Vagina (tissue), 2 donors: ENCODE data around the gene SH3D19. TPM values are rescaled to one million over a fixed set of nuclear protein-coding genes. Genes with fewer than 3 reads are reported as not detected.

Experiments used
- DNase-seq, 2 donors: peaks; one replicate each; pipeline ENCODE4 v3.0.0-alpha.2; 2017; ENCODE audit errors: extremely low spot score in 2 of 2
- H3K27ac ChIP-seq: fragments of 200-600 bp; sonication (generic); one replicate; pipeline ENCODE4 v1.5.1; 2019
- H3K27me3 ChIP-seq: fragments of 200-600 bp; sonication (generic); one replicate; pipeline ENCODE4 v1.5.1; 2019
- H3K36me3 ChIP-seq, 2 donors: fragments of 200-600 bp; sonication (generic); one replicate each; pipeline ENCODE4 v1.5.1; 2017 to 2019
- H3K4me1 ChIP-seq: fragments of 200-600 bp; sonication (generic); one replicate; pipeline ENCODE4 v1.5.1; 2019
- H3K4me3 ChIP-seq, 2 donors: fragments of 200-600 bp; sonication (generic); 1 replicate in 1 of 2; 2 replicates in 1 of 2; pipeline ENCODE4 v1.5.1; 2016 to 2019
- H3K9me3 ChIP-seq: fragments of 200-600 bp; sonication (generic); one replicate; pipeline ENCODE4 v1.5.1; 2019
- POLR2A ChIP-seq, 2 donors: fragments of 450-650 bp; IDR thresholded peaks; one replicate each; pipeline ENCODE4 v1.6.1; 2017; ENCODE audit warnings: antibody characterized with exemption in 2 of 2, mild to moderate bottlenecking in 2 of 2, moderate library complexity in 2 of 2
- POLR2AphosphoS5 ChIP-seq, 2 donors: sonication (generic); formaldehyde crosslinking; IDR thresholded peaks; one replicate each; pipeline ENCODE4 v1.9.0; 2017; ENCODE audit warnings: antibody characterized with exemption in 2 of 2, mild to moderate bottlenecking in 2 of 2, low read depth in 1 of 2; ENCODE audit not compliant: insufficient read depth in 1 of 2
- intact Hi-C: fragments of 100-400 bp; cut with DNase I; formaldehyde crosslinking; loops from one replicate; pipeline ENCODE4 v1.15.1; 2023
- total RNA-seq: library from RNA; depleted of rRNA; stranded (reverse); fragments of >200 nt; gene quantifications from one replicate; pipeline ENCODE4 v1.2.3, GENCODE V29; 2016
- TF ChIP-seq, protein P1 (sequence below), 3 experiments: fragments of 450-650 bp in 2 of 3; fragments of 200-600 bp in 1 of 3; sonication (generic) in 1 of 3; IDR thresholded peaks; one replicate each; pipeline ENCODE4 v1.5.1; 2017 to 2019; ENCODE audit warnings: antibody characterized with exemption in 3 of 3, mild to moderate bottlenecking in 2 of 3, moderate library complexity in 2 of 3

Gene SH3D19
- total RNA-seq, 1 donor from 2014 or later = 86.4 TPM

DNA sequence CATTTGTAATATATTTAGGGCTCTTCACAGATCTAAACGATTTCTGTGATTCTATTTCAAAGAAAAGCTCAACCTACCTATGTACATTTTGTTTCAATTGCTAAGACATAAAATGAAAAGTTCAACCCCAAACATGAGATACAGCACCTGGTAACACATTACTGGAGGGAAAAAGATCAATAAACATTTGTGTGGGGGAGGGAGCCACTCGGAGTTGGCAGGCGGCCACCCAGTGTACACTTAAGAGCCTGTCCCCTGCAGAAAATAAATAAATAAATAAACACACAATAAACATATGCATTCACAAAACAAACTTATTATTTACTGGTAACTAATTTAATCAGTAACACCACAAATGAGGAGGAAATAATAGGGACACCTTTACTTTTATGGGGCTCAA is 29.2 kb downstream of the SH3D19 start:
- no peak overlapping the region for H3K4me3 ChIP-seq
- H3K4me1 ChIP-seq = peaks cover 7% of the 10 kb centered on the region
- no peaks in the 10 kb centered on the region for H3K27me3 ChIP-seq
- no peak for DNase-seq
- no peak overlapping the region for H3K27ac ChIP-seq
- intact Hi-C loops = no loop called here
- TF ChIP-seq POLR2A (IDR thresholded peaks at IDR 0.05) (no peak), POLR2AphosphoS5 (IDR thresholded peaks at IDR 0.05; ENCODE audit: insufficient read depth in 1 of 2, low read depth in 1 of 2) (no peak)
- TF ChIP-seq, protein P1, sequence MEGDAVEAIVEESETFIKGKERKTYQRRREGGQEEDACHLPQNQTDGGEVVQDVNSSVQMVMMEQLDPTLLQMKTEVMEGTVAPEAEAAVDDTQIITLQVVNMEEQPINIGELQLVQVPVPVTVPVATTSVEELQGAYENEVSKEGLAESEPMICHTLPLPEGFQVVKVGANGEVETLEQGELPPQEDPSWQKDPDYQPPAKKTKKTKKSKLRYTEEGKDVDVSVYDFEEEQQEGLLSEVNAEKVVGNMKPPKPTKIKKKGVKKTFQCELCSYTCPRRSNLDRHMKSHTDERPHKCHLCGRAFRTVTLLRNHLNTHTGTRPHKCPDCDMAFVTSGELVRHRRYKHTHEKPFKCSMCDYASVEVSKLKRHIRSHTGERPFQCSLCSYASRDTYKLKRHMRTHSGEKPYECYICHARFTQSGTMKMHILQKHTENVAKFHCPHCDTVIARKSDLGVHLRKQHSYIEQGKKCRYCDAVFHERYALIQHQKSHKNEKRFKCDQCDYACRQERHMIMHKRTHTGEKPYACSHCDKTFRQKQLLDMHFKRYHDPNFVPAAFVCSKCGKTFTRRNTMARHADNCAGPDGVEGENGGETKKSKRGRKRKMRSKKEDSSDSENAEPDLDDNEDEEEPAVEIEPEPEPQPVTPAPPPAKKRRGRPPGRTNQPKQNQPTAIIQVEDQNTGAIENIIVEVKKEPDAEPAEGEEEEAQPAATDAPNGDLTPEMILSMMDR (IDR thresholded peaks at IDR 0.05) = no peak
- no peaks in the 10 kb centered on the region for H3K9me3 ChIP-seq
- no peaks in the 10 kb centered on the region for H3K36me3 ChIP-seq

DNA sequence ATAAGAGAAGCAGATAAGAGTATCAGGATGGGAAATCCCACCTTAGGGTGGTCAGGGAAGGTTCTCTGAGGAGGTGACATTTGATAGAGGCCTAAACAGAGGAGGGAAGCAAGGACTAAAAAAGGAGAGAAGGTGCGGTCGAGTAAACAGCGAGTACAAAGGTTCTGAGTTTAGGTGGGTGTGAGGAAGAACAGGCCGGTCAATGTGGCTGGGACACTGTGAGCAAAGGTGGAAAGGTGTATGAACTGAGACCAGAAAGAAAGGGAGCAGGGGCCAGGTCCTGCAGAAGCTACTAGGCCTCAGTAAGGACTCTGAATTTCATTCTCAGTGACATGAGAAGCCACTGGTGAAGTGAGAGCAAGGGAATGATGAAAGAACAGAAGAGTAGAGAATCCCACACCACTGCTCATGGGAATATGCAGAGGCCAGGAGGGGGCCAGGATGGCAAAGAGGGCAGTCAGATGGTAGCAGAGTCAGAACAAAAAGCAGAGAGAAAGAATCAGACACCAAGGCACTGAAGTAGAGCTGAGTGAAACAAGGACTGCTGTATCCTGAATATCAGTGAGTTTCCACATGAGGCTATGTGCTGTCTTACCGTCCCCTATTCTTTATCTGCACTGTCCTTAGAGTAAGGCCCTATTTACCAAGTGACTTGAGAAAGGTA is 30.4 kb downstream of the SH3D19 start:
- no peak for DNase-seq
- intact Hi-C loops = no loop called here
- H3K27ac ChIP-seq = no peak overlapping the region
- peaks cover 7% of the 10 kb centered on the region for H3K4me1 ChIP-seq
- H3K36me3 ChIP-seq = no peaks in the 10 kb centered on the region
- H3K4me3 ChIP-seq = no peak overlapping the region
- H3K27me3 ChIP-seq = no peaks in the 10 kb centered on the region
- H3K9me3 ChIP-seq = no peaks in the 10 kb centered on the region
- TF ChIP-seq, protein P1 (IDR thresholded peaks at IDR 0.05) = no peak
- no peak for TF ChIP-seq POLR2A (IDR thresholded peaks at IDR 0.05)
- TF ChIP-seq POLR2AphosphoS5 (IDR thresholded peaks at IDR 0.05; ENCODE audit: insufficient read depth in 1 of 2, low read depth in 1 of 2) = no peak

DNA sequence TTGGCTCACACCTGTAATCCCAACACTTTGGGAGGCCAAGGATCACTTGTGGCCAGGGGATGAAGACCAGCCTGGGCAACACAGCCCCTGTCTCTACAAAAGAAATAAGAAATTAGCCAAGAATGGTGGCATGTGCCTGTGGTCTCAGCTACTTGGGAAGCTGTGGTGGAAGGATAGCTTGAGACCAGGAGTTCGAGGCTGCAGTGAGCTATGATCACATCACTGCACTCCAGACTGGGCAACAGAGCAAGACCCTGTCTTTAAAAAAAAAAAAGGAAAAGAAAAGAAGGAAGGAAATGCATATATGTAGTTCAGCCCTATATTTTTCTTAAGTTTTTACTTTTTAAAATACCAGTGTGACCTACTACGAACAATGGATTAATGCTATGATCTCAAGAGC is 33.4 kb downstream of the SH3D19 start:
- TF ChIP-seq POLR2A (IDR thresholded peaks at IDR 0.05) (no peak), POLR2AphosphoS5 (IDR thresholded peaks at IDR 0.05; ENCODE audit: insufficient read depth in 1 of 2, low read depth in 1 of 2) (no peak)
- TF ChIP-seq, protein P1 (IDR thresholded peaks at IDR 0.05) = no peak
- no peak overlapping the region for H3K27ac ChIP-seq
- no peak for DNase-seq
- intact Hi-C loops = no loop called here
- no peaks in the 10 kb centered on the region for H3K9me3 ChIP-seq
- no peaks in the 10 kb centered on the region for H3K27me3 ChIP-seq
- no peaks in the 10 kb centered on the region for H3K36me3 ChIP-seq
- H3K4me3 ChIP-seq = no peak overlapping the region
- peaks cover 5% of the 10 kb centered on the region for H3K4me1 ChIP-seq

DNA sequence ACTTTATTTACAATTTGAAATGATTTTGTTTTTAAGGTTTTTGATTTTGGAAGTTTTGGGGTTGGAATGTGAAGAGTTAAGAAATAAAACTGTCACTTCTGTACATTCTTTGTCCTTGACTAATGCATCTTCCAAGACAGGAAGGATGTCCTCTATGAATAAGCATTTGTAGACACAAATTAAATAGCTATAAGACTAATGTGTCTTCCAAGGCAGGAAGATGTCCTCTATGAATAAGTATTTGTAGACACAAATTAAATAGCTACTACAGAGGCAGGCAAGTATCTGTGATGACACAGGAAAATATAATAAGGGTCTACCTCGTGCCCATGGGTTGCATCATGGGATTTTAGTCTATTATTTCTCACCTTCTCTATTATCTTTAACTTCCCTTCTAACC is 33.9 kb downstream of the SH3D19 start:
- no peak for DNase-seq
- H3K4me1 ChIP-seq = no peaks in the 10 kb centered on the region
- H3K27me3 ChIP-seq = no peaks in the 10 kb centered on the region
- H3K36me3 ChIP-seq = no peaks in the 10 kb centered on the region
- no peak overlapping the region for H3K27ac ChIP-seq
- no peaks in the 10 kb centered on the region for H3K9me3 ChIP-seq
- TF ChIP-seq, protein P1 (IDR thresholded peaks at IDR 0.05) = no peak
- no peak for TF ChIP-seq POLR2A (IDR thresholded peaks at IDR 0.05)
- no peak overlapping the region for H3K4me3 ChIP-seq
- intact Hi-C loops = no loop called here

DNA sequence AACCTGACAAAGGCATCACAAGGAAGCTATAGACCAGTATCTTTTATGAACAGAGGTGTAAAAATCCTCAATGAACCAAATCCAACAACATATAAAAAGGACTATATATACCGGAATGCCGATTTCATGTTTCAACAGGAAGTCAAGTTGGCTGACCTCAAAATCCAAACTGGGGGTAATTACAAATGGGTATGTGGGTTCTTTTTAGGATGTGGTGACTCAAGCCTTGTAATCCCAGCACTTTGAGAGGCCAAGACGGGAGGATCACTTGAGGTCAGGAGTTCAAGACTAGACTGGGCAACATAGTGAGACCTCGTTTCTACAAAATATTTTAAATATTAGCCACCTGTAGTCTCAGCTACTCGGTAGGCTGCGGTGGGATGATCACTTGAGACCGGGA is 38.0 kb downstream of the SH3D19 start:
- no peaks in the 10 kb centered on the region for H3K36me3 ChIP-seq
- DNase-seq = no peak
- no peaks in the 10 kb centered on the region for H3K27me3 ChIP-seq
- no peaks in the 10 kb centered on the region for H3K4me1 ChIP-seq
- no peak overlapping the region for H3K4me3 ChIP-seq
- H3K9me3 ChIP-seq = no peaks in the 10 kb centered on the region
- intact Hi-C loops = no loop called here
- no peak overlapping the region for H3K27ac ChIP-seq
- TF ChIP-seq POLR2AphosphoS5 (IDR thresholded peaks at IDR 0.05; ENCODE audit: insufficient read depth in 1 of 2, low read depth in 1 of 2) = no peak
